Fibroblast of lung (primary cell): ENCODE results near the gene HBS1L. TPM values are rescaled to one million over a fixed set of nuclear protein-coding genes. Genes with fewer than 3 reads are reported as not detected.

Experiments used
- DNase-seq, 2 donors: peaks; one replicate each; pipeline versions ENCODE4 v3.0.0 to v3.0.0-alpha.2; 2010; ENCODE audit warnings: low read depth in 2 of 2
- H2AFZ ChIP-seq: 2 replicates; pipeline ENCODE4 v1.5.1; 2012; ENCODE audit warnings: low read length, control low read depth, inconsistent platforms
- H3K27ac ChIP-seq: 2 replicates; pipeline ENCODE4 v1.5.1; 2011; ENCODE audit warnings: low read length, control low read depth; ENCODE audit not compliant: insufficient read depth
- H3K27me3 ChIP-seq: 2 replicates; pipeline ENCODE4 v1.5.1; 2011; ENCODE audit warnings: mild to moderate bottlenecking, low read length; ENCODE audit not compliant: control insufficient read depth, insufficient read depth
- H3K36me3 ChIP-seq: 2 replicates; pipeline ENCODE4 v1.5.1; 2011; ENCODE audit warnings: low read length; ENCODE audit not compliant: control insufficient read depth, insufficient read depth
- H3K4me1 ChIP-seq: 2 replicates; pipeline ENCODE4 v1.5.1; 2011; ENCODE audit warnings: low read length; ENCODE audit not compliant: control insufficient read depth, insufficient read depth; ENCODE audit errors: extremely low read depth
- H3K4me2 ChIP-seq: 2 replicates; pipeline ENCODE4 v1.5.1; 2011; ENCODE audit warnings: low read length, control low read depth; ENCODE audit not compliant: insufficient read depth; ENCODE audit errors: extremely low read depth
- H3K4me3 ChIP-seq, 4 experiments: fragments of 200-600 bp in 1 of 4; sonication (generic) in 1 of 4; replicated peaks in 1 of 4; 2 replicates each; pipeline ENCODE4 v1.5.1; 2011 to 2016; ENCODE audit warnings: low read length in 4 of 4, low read depth in 3 of 4, mild to moderate bottlenecking in 3 of 4, control low read depth in 2 of 4, inconsistent platforms in 1 of 4, mixed read lengths in 1 of 4; ENCODE audit not compliant: insufficient read depth in 1 of 4; ENCODE audit errors: control extremely low read depth in 1 of 4
- H3K79me2 ChIP-seq: 2 replicates; pipeline ENCODE4 v1.5.1; 2012; ENCODE audit warnings: mild to moderate bottlenecking, low read length, inconsistent platforms; ENCODE audit not compliant: control insufficient read depth, insufficient read depth
- H3K9ac ChIP-seq: 2 replicates; pipeline ENCODE4 v1.5.1; 2011; ENCODE audit warnings: mild to moderate bottlenecking, low read length, control low read depth; ENCODE audit not compliant: insufficient read depth
- H3K9me3 ChIP-seq: 2 replicates; pipeline ENCODE4 v1.5.1; 2012; ENCODE audit warnings: low read depth, low read length; ENCODE audit not compliant: control insufficient read depth, insufficient read depth
- H4K20me1 ChIP-seq: 2 replicates; pipeline ENCODE4 v1.5.1; 2011; ENCODE audit warnings: low read length; ENCODE audit not compliant: control insufficient read depth, insufficient read depth; ENCODE audit errors: extremely low read depth
- CTCF ChIP-seq, 2 donors: IDR thresholded peaks in 1 of 2; conservative IDR thresholded peaks in 1 of 2; 1 replicate in 1 of 2; 2 replicates in 1 of 2; pipeline ENCODE4 v1.5.1; 2011 to 2012; ENCODE audit warnings: low read length in 2 of 2, control low read depth in 1 of 2, inconsistent platforms in 1 of 2, low read depth in 1 of 2, mild to moderate bottlenecking in 1 of 2
- EZH2 ChIP-seq: IDR thresholded peaks from 2 replicates; pipeline ENCODE4 v1.5.1; 2012; ENCODE audit warnings: low read length, control low read depth, mild to moderate bottlenecking; ENCODE audit errors: missing control alignments
- polyA plus RNA-seq, 2 donors: library from polyadenylated mRNA; depleted of rRNA in 1 of 2; stranded (reverse) in 1 of 2; unstranded in 1 of 2; fragments of >200 nt; gene quantifications; 2 replicates each; pipeline ENCODE4 v1.2.1, GENCODE V29; 2011 to 2012; ENCODE audit warnings: missing spikeins in 1 of 2
- total RNA-seq: library from RNA; depleted of rRNA; stranded (reverse); fragments of >200 nt; gene quantifications from 2 replicates; pipeline ENCODE4 v1.2.1, GENCODE V29; 2014

HBS1L gene
- total and polyA plus RNA-seq, 2 donors (not counting 1 experiment from before 2014, with no cell fraction given): 106 to 118 TPM

DNA sequence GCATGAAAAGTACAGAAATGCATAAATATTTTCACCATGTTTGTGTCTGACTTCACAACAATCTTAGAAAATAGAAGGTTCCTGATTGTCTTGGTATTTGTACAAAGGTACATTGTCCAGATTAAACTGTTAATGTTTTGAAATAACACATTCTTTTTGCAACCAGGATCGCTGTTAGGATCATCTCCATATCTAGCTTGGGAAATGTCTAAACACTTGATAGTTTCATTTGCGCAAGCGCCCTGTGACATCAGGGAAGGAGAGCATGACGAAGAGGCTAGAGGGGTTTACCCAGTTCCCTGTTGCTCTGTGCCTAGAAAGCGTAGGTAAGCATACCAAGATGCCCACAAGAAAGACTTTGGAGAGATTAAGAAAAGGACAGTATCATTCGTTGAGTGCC, 124.2 kb downstream of the HBS1L start:
- no peak overlapping the region for H3K27ac ChIP-seq
- H3K36me3 ChIP-seq: no peaks in the 10 kb centered on the region
- no peak overlapping the region for H3K4me3 ChIP-seq
- no peak overlapping the region for H2AFZ ChIP-seq
- H3K79me2 ChIP-seq: no peaks in the 10 kb centered on the region
- no peaks in the 10 kb centered on the region for H3K27me3 ChIP-seq
- DNase-seq: no peak
- H3K9me3 ChIP-seq: no peaks in the 10 kb centered on the region
- TF ChIP-seq CTCF (conservative IDR thresholded peaks at IDR 0.05 in 1 of 2, IDR thresholded peaks at IDR 0.05 in 1 of 2; ENCODE audit: low read depth in 1 of 2, low read length in 2 of 2) (no peak), EZH2 (no peak)
- H3K4me2 ChIP-seq: no peak overlapping the region
- H3K4me1 ChIP-seq: no peaks in the 10 kb centered on the region
- no peaks in the 10 kb centered on the region for H4K20me1 ChIP-seq
- H3K9ac ChIP-seq: no peak overlapping the region

- Histone ChIP-seq H3K79me2 (no peaks in the 10 kb centered on the region), H3K4me3 (no peak overlapping the region), H2AFZ (no peak overlapping the region), H3K9me3 (no peaks in the 10 kb centered on the region), H3K27me3 (no peaks in the 10 kb centered on the region), H3K4me2 (no peak overlapping the region), H3K27ac (no peak overlapping the region), H3K9ac (no peak overlapping the region), H3K4me1 (no peaks in the 10 kb centered on the region), H4K20me1 (no peaks in the 10 kb centered on the region), H3K36me3 (no peaks in the 10 kb centered on the region)
- TF ChIP-seq CTCF (conservative IDR thresholded peaks at IDR 0.05 in 1 of 2, IDR thresholded peaks at IDR 0.05 in 1 of 2; ENCODE audit: low read depth in 1 of 2, low read length in 2 of 2) (no peak), EZH2 (no peak)
- no peak for DNase-seq
These were observed 126.3 kb downstream of the HBS1L start for GRCh38 chr6:134928151-134928900.

DNA sequence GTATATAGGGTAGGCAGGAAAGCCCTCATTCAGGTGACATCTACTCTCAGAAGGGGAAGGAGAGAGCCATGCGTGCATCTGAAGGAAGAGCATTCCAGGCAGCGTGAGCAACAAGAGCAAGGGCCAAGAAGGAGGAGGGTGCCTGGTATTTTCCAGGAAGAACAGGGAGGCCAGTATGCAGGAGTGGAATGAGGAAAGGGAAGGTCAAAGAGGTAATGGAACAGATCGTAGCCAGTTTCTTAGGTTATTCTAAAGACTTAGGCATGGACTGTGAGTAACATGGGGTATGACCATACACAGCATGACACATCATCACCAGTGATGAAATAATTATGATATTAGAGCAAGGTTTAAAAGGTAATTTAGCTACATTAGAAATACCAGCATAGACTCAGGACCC, 128.8 kb downstream of the HBS1L start:
- peak overlapping the region; percentile 8 for H2AFZ ChIP-seq
- peak; percentile 51 to 80 for DNase-seq
- no peaks in the 10 kb centered on the region for H4K20me1 ChIP-seq
- H3K9ac ChIP-seq: no peak overlapping the region
- no peak overlapping the region for H3K4me2 ChIP-seq
- H3K36me3 ChIP-seq: no peaks in the 10 kb centered on the region
- no peaks in the 10 kb centered on the region for H3K79me2 ChIP-seq
- H3K4me3 ChIP-seq: no peak overlapping the region
- no peaks in the 10 kb centered on the region for H3K9me3 ChIP-seq
- H3K27ac ChIP-seq: peak overlapping the region; percentile 18
- TF ChIP-seq CTCF (conservative IDR thresholded peaks at IDR 0.05 in 1 of 2, IDR thresholded peaks at IDR 0.05 in 1 of 2; ENCODE audit: low read depth in 1 of 2, low read length in 2 of 2) (no peak), EZH2 (no peak)
- H3K27me3 ChIP-seq: no peaks in the 10 kb centered on the region
- no peaks in the 10 kb centered on the region for H3K4me1 ChIP-seq
